Natural killer cell (primary cell): Measurements from ENCODE around the gene RNF181. TPM values are rescaled to one million over a fixed set of nuclear protein-coding genes. Genes with fewer than 3 reads are reported as not detected.
A peak's percentile ranks its signal among the peaks of the same experiment; 100 is the strongest.

Experiments used
- ATAC-seq, 3 donors: fragments of 150-1000 bp in 2 of 3; fragments of 200-7000 bp in 1 of 3; cut with Tn5 transposase; 1 replicate in 1 of 3; 2 replicates in 2 of 3; pipeline ENCODE4 v1.10.0; 2021; ENCODE audit warnings: mild to moderate bottlenecking in 2 of 3, moderate library complexity in 2 of 3
- DNase-seq, 2 donors: peaks; one replicate each; pipeline versions ENCODE4 v3.0.0 to v3.0.0-alpha.2; 2013 to 2021; ENCODE audit warnings: mixed read lengths in 1 of 2
- H3K27ac ChIP-seq: one replicate; pipeline ENCODE4 v1.5.1; 2013; ENCODE audit warnings: mild to moderate bottlenecking, low read length
- H3K27me3 ChIP-seq: one replicate; pipeline ENCODE4 v1.6.1; 2013; ENCODE audit warnings: low read length; ENCODE audit not compliant: control insufficient read depth, insufficient read depth
- H3K36me3 ChIP-seq: one replicate; pipeline ENCODE4 v1.6.1; 2013; ENCODE audit warnings: low read length; ENCODE audit not compliant: control insufficient read depth, insufficient read depth
- H3K4me1 ChIP-seq: one replicate; pipeline ENCODE4 v1.6.1; 2013; ENCODE audit warnings: low read length; ENCODE audit not compliant: control insufficient read depth, insufficient read depth
- H3K4me3 ChIP-seq: one replicate; pipeline ENCODE4 v1.5.1; 2013; ENCODE audit warnings: low read length
- H3K9me3 ChIP-seq: one replicate; pipeline ENCODE4 v1.6.1; 2013; ENCODE audit warnings: low read length; ENCODE audit not compliant: control insufficient read depth, insufficient read depth
- H3K27ac Mint-ChIP-seq, 2 donors: one replicate each; pipeline ENCODE4 v1.8.0; 2022; ENCODE audit warnings: mild to moderate bottlenecking in 2 of 2, mixed read lengths in 2 of 2, moderate library complexity in 1 of 2
- H3K27me3 Mint-ChIP-seq, 2 donors: one replicate each; pipeline ENCODE4 v1.8.0; 2022; ENCODE audit warnings: low read depth in 2 of 2, mixed read lengths in 2 of 2
- H3K36me3 Mint-ChIP-seq: one replicate; pipeline ENCODE4 v1.8.0; 2022; ENCODE audit warnings: mixed read lengths
- H3K4me1 Mint-ChIP-seq, 2 donors: one replicate each; pipeline ENCODE4 v1.8.0; 2022; ENCODE audit warnings: mixed read lengths in 2 of 2
- H3K4me3 Mint-ChIP-seq: one replicate; pipeline ENCODE4 v1.8.0; 2022; ENCODE audit warnings: mild to moderate bottlenecking, moderate library complexity, mixed read lengths
- H3K9me3 Mint-ChIP-seq, 2 donors: one replicate each; pipeline ENCODE4 v1.8.0; 2022; ENCODE audit warnings: mixed read lengths in 2 of 2
- CTCF ChIP-seq: fragments of 200-600 bp; IDR thresholded peaks from one replicate; pipeline ENCODE4 v1.8.0; 2022; ENCODE audit warnings: antibody characterized with exemption
- WGBS: methylation state at CpG from one replicate; pipeline ENCODE4 v1.1.7; 2013; ENCODE audit warnings: missing lambda C conversion rate; ENCODE audit not compliant: insufficient coverage; 5-methylcytosine and 5-hydroxymethylcytosine counted together
- intact Hi-C: fragments of 100-400 bp; cut with micrococcal nuclease; formaldehyde crosslinking; loops from one replicate; pipeline ENCODE4 v1.14.2; 2022
- total RNA-seq, 4 donors: library from RNA; stranded (reverse); fragments of 120-200 nt in 1 of 4; gene quantifications; one replicate each; pipeline versions ENCODE4 v1.2.3 to v1.2.4, GENCODE V29; 2013 to 2022

RNF181 gene
- total RNA-seq, 3 donors from 2014 or later (not counting 1 experiment from before 2014, with no cell fraction given) = 65.0 to 75.0 (median 66.7) TPM

DNA sequence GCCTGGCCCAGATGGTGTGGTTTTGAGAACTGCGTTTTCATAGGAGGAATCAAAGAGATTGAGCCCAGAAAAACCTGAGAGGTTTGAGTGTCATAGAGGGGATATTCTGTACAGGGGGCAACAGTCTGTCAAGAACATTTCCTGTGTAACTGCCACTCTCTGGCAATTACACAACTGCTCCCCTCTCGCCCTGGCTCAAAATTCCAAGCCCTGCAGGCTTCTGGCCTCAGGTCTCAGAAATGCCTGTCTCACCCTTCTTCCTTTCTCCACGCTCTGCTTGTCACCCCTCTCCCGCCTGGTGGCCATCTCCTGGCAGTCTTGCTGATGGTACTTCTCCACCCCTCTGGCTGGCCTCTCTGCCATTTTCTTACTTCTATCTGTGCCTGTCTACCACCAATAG lies 7.3 kb upstream of the RNF181 start:
- Histone ChIP-seq H3K4me3 (no peak overlapping the region), H3K4me1 (peaks cover 33% of the 10 kb centered on the region), H3K36me3 (no peaks in the 10 kb centered on the region), H3K27ac (no peak overlapping the region), H3K9me3 (no peaks in the 10 kb centered on the region), H3K27me3 (no peaks in the 10 kb centered on the region)
- intact Hi-C loops = no loop called here
- Mint-ChIP-seq H3K4me1 (peaks cover 33 to 44% of the 10 kb centered on the region in 2 donors), H3K4me3 (no peak overlapping the region), H3K27ac (peak overlapping the region in 1 of 2 donors; percentile 56), H3K27me3 (no peaks in the 10 kb centered on the region), H3K9me3 (no peaks in the 10 kb centered on the region), H3K36me3 (no peaks in the 10 kb centered on the region)
- 59% methylated on average over 4 of the region's 4 CpGs for WGBS
- TF ChIP-seq CTCF = no peak
- no peak for ATAC-seq
- no peak for DNase-seq

DNA sequence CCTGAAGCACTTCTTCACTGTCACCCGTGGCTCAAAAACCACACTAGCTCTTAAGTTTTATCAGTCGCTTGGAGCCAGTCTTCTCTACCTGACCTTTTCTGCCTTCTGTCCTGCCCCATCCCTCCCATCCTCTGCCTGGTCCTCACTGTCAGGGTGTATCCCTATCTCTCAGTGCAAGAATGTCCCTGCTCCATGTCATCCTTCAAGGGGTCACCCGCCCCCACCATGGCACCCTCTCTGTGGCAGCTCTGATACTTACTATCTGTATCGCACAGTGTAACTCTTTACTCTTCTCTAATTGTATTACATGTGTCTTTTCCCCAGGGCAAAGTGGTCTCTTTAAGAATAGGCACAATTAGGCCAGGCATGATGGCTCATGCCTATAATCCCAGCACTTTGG lies 6.9 kb upstream of the RNF181 start:
- Histone ChIP-seq H3K4me3 (no peak overlapping the region), H3K36me3 (no peaks in the 10 kb centered on the region), H3K4me1 (peaks cover 29% of the 10 kb centered on the region), H3K27me3 (no peaks in the 10 kb centered on the region), H3K9me3 (no peaks in the 10 kb centered on the region), H3K27ac (no peak overlapping the region)
- intact Hi-C loops = no loop called here
- Mint-ChIP-seq H3K4me3 (no peak overlapping the region), H3K9me3 (no peaks in the 10 kb centered on the region), H3K27ac (peak overlapping the region in 1 of 2 donors; percentile 56), H3K4me1 (peaks cover 29 to 40% of the 10 kb centered on the region in 2 donors), H3K27me3 (no peaks in the 10 kb centered on the region), H3K36me3 (no peaks in the 10 kb centered on the region)
- ATAC-seq (no peak), DNase-seq (no peak)
- TF ChIP-seq CTCF = no peak
- 68% methylated on average over 4 of the region's 4 CpGs for WGBS

GRCh38 chr2:85589181-85589580 lies 6.4 kb upstream of the RNF181 start:
- peak overlapping the region in 1 of 2 donors; percentile 56 for H3K27ac Mint-ChIP-seq
- no peak for TF ChIP-seq CTCF
- H3K9me3 ChIP-seq = no peaks in the 10 kb centered on the region
- H3K27ac ChIP-seq = no peak overlapping the region
- ATAC-seq (no peak), DNase-seq (no peak)
- no peaks in the 10 kb centered on the region for H3K36me3 Mint-ChIP-seq
- H3K4me1 Mint-ChIP-seq = peaks cover 28 to 38% of the 10 kb centered on the region in 2 donors
- no peak overlapping the region for H3K4me3 Mint-ChIP-seq
- intact Hi-C loops = no loop called here
- no peaks in the 10 kb centered on the region for H3K36me3 ChIP-seq
- 97% methylated on average over 4 of the region's 4 CpGs for WGBS
- no peaks in the 10 kb centered on the region for H3K27me3 Mint-ChIP-seq
- peaks cover 26% of the 10 kb centered on the region for H3K4me1 ChIP-seq
- no peak overlapping the region for H3K4me3 ChIP-seq
- no peaks in the 10 kb centered on the region for H3K9me3 Mint-ChIP-seq
- H3K27me3 ChIP-seq = no peaks in the 10 kb centered on the region
